Measurements from ENCODE around the gene CPLANE1. TPM values are rescaled to one million over a fixed set of nuclear protein-coding genes. Genes with fewer than 3 reads are reported as not detected.

Gene CPLANE1
- polyA plus RNA-seq (2012; ENCODE audit: insufficient read length, low read depth), result 5.3 TPM

GRCh38 chr5:37248970-37249814 is at the start of gene CPLANE1:
Gene CPLANE1, minus strand, starts transcription at chr5:37249376. Its CDS starts 1,678 bp downstream, at chr5:37247698.
- TF ChIP-seq TAF1 (IDR thresholded peaks at IDR 0.05; ENCODE audit: borderline replicate concordance, insufficient read depth, low read length) (no peak), FOXP2 (optimal IDR thresholded peaks at IDR 0.05; ENCODE audit: borderline replicate concordance, extremely low read depth, extremely low read length, insufficient read depth) (peak; percentile 87), REST (IDR thresholded peaks at IDR 0.05; ENCODE audit: insufficient read depth in 1 of 2, low read depth in 2 of 2, low read length in 2 of 2) (no peak), POLR2AphosphoS5 (IDR thresholded peaks at IDR 0.05; ENCODE audit: low read depth, low read length) (peak; percentile 53), SIN3A (IDR thresholded peaks at IDR 0.05; ENCODE audit: borderline replicate concordance, insufficient read depth, low read length) (no peak)

GRCh38 chr5:37283214-37283820 is 34.1 kb upstream of the CPLANE1 start:
- TF ChIP-seq SIN3A (IDR thresholded peaks at IDR 0.05; ENCODE audit: borderline replicate concordance, insufficient read depth, low read length) (no peak), FOXP2 (optimal IDR thresholded peaks at IDR 0.05; ENCODE audit: borderline replicate concordance, extremely low read depth, extremely low read length, insufficient read depth) (no peak), REST (IDR thresholded peaks at IDR 0.05; ENCODE audit: insufficient read depth in 1 of 2, low read depth in 2 of 2, low read length in 2 of 2) (no peak), TAF1 (IDR thresholded peaks at IDR 0.05; ENCODE audit: borderline replicate concordance, insufficient read depth, low read length) (no peak)

DNA sequence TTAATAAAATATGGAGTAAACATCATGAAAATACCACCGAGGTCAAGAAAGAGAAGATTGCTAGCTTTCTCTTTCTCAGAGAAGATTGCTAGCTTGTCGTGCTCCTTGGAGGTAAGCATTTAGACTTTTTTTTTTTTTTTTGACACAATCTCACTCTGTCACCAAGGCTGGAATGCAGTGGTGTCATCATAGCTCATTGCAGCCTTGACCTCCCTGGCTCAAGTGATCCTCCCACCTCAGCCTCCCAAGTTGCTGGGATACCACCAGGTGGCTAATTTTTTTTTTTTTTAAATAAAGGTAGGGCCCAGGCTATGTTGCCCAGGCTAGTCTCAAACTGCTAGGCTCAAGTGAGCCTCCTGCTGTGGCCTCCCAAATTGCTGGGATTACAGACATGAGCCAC is 26.3 kb upstream of the CPLANE1 start:
- no peak for TF ChIP-seq TAF1 (IDR thresholded peaks at IDR 0.05; ENCODE audit: borderline replicate concordance, insufficient read depth, low read length)

GRCh38 chr5:37272511-37272910 is 23.3 kb upstream of the CPLANE1 start:
- no peak for TF ChIP-seq FOXP2 (optimal IDR thresholded peaks at IDR 0.05; ENCODE audit: borderline replicate concordance, extremely low read depth, extremely low read length, insufficient read depth)
- TF ChIP-seq TAF1 (IDR thresholded peaks at IDR 0.05; ENCODE audit: borderline replicate concordance, insufficient read depth, low read length), result no peak
- no peak for TF ChIP-seq REST (IDR thresholded peaks at IDR 0.05; ENCODE audit: insufficient read depth in 1 of 2, low read depth in 2 of 2, low read length in 2 of 2)
- TF ChIP-seq SIN3A (IDR thresholded peaks at IDR 0.05; ENCODE audit: borderline replicate concordance, insufficient read depth, low read length), result no peak
- no peak for TF ChIP-seq POLR2AphosphoS5 (IDR thresholded peaks at IDR 0.05; ENCODE audit: low read depth, low read length)

GRCh38 chr5:37255774-37256358 is 6.7 kb upstream of the CPLANE1 start:
- TF ChIP-seq REST (IDR thresholded peaks at IDR 0.05; ENCODE audit: insufficient read depth in 1 of 2, low read depth in 2 of 2, low read length in 2 of 2), result no peak
- TF ChIP-seq FOXP2 (optimal IDR thresholded peaks at IDR 0.05; ENCODE audit: borderline replicate concordance, extremely low read depth, extremely low read length, insufficient read depth), result no peak
- no peak for TF ChIP-seq TAF1 (IDR thresholded peaks at IDR 0.05; ENCODE audit: borderline replicate concordance, insufficient read depth, low read length)
- TF ChIP-seq SIN3A (IDR thresholded peaks at IDR 0.05; ENCODE audit: borderline replicate concordance, insufficient read depth, low read length), result no peak
- TF ChIP-seq POLR2AphosphoS5 (IDR thresholded peaks at IDR 0.05; ENCODE audit: low read depth, low read length), result no peak

All from PFSK-1 (cell line).